DND-41 (cell line): Measurements from ENCODE around the gene CYTH4.
A peak's percentile ranks its signal among the peaks of the same experiment; 100 is the strongest.

Experiments
- ATAC-seq: fragments of 200-7000 bp; cut with Tn5 transposase; 3 replicates; pipeline ENCODE4 v1.9.1; 2021; ENCODE audit warnings: low read depth; ENCODE audit not compliant: insufficient read depth
- DNase-seq: peaks from one replicate; pipeline ENCODE4 v3.0.0-alpha.2; 2020
- H2AFZ ChIP-seq: 2 replicates; pipeline ENCODE4 v1.6.0; 2012; ENCODE audit warnings: low read depth, low read length
- H3K27ac ChIP-seq: 2 replicates; pipeline ENCODE4 v1.5.1; 2012; ENCODE audit warnings: low read length, inconsistent platforms
- H3K27me3 ChIP-seq: fragments of 200-600 bp; sonication (generic); 2 replicates; pipeline ENCODE4 v1.6.0; 2012; ENCODE audit warnings: low read length, mild to moderate bottlenecking, inconsistent platforms; ENCODE audit not compliant: insufficient read depth, poor library complexity
- H3K36me3 ChIP-seq: 2 replicates; pipeline ENCODE4 v1.5.1; 2012; ENCODE audit warnings: low read length, inconsistent platforms; ENCODE audit not compliant: insufficient read depth
- H3K4me1 ChIP-seq: 2 replicates; pipeline ENCODE4 v1.5.1; 2012; ENCODE audit warnings: mild to moderate bottlenecking, low read length; ENCODE audit not compliant: insufficient read depth
- H3K4me2 ChIP-seq: 2 replicates; pipeline ENCODE4 v1.6.0; 2012; ENCODE audit warnings: mild to moderate bottlenecking, moderate library complexity, low read length, inconsistent platforms; ENCODE audit not compliant: insufficient read depth
- H3K4me3 ChIP-seq, 2 experiments: fragments of 200-600 bp in 1 of 2; shearing (Covaris generic) in 1 of 2; 2 replicates each; pipeline ENCODE4 v1.5.1; 2012 to 2016; ENCODE audit warnings: inconsistent platforms in 2 of 2, low read length in 2 of 2, mild to moderate bottlenecking in 2 of 2, low read depth in 1 of 2, moderate library complexity in 1 of 2
- H3K79me2 ChIP-seq: 2 replicates; pipeline ENCODE4 v1.6.0; 2012; ENCODE audit warnings: low read length, inconsistent platforms; ENCODE audit not compliant: insufficient read depth
- H3K9ac ChIP-seq: 2 replicates; pipeline ENCODE4 v1.6.0; 2012; ENCODE audit warnings: low read depth, mild to moderate bottlenecking, inconsistent platforms, low read length, moderate library complexity
- H3K9me3 ChIP-seq: 2 replicates; pipeline ENCODE4 v1.5.1; 2012; ENCODE audit warnings: low read length, moderate library complexity, mild to moderate bottlenecking, inconsistent platforms; ENCODE audit not compliant: insufficient read depth, severe bottlenecking
- H4K20me1 ChIP-seq: 2 replicates; pipeline ENCODE4 v1.6.0; 2012; ENCODE audit warnings: low read length; ENCODE audit not compliant: insufficient read depth
- EZH2 ChIP-seq: IDR thresholded peaks from 3 replicates; pipeline ENCODE4 v1.6.1; 2012; ENCODE audit warnings: borderline replicate concordance, low read depth, mild to moderate bottlenecking, moderate library complexity, low read length, inconsistent platforms; ENCODE audit not compliant: severe bottlenecking
- TF ChIP-seq, protein P1 (sequence below): IDR thresholded peaks from 2 replicates; pipeline ENCODE4 v1.5.1; 2012; ENCODE audit warnings: borderline replicate concordance, low read length, moderate library complexity, mild to moderate bottlenecking; ENCODE audit not compliant: poor library complexity, severe bottlenecking; ENCODE audit errors: extremely low read depth

Gene CYTH4

GRCh38 chr22:37234736-37235711 is 47.3 kb upstream of the CYTH4 start:
- Histone ChIP-seq H3K4me3 (no peak overlapping the region), H3K36me3 (peaks cover 92% of the 10 kb centered on the region), H2AFZ (no peak overlapping the region), H3K27ac (peak overlapping the region; percentile 31), H4K20me1 (peaks cover 77% of the 10 kb centered on the region), H3K27me3 (no peaks in the 10 kb centered on the region), H3K9me3 (no peaks in the 10 kb centered on the region), H3K4me2 (no peak overlapping the region), H3K9ac (no peak overlapping the region), H3K4me1 (peaks cover 55% of the 10 kb centered on the region), H3K79me2 (peaks cover 69% of the 10 kb centered on the region)
- DNase-seq, result no peak
- ATAC-seq, result no peak
- TF ChIP-seq, protein P1, sequence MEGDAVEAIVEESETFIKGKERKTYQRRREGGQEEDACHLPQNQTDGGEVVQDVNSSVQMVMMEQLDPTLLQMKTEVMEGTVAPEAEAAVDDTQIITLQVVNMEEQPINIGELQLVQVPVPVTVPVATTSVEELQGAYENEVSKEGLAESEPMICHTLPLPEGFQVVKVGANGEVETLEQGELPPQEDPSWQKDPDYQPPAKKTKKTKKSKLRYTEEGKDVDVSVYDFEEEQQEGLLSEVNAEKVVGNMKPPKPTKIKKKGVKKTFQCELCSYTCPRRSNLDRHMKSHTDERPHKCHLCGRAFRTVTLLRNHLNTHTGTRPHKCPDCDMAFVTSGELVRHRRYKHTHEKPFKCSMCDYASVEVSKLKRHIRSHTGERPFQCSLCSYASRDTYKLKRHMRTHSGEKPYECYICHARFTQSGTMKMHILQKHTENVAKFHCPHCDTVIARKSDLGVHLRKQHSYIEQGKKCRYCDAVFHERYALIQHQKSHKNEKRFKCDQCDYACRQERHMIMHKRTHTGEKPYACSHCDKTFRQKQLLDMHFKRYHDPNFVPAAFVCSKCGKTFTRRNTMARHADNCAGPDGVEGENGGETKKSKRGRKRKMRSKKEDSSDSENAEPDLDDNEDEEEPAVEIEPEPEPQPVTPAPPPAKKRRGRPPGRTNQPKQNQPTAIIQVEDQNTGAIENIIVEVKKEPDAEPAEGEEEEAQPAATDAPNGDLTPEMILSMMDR, result no peak
- TF ChIP-seq EZH2, result no peak

- Histone ChIP-seq H3K79me2 (peaks cover 79% of the 10 kb centered on the region), H3K4me2 (no peak overlapping the region), H2AFZ (no peak overlapping the region), H3K36me3 (peaks cover 94% of the 10 kb centered on the region), H3K9me3 (no peaks in the 10 kb centered on the region), H3K27ac (peak overlapping the region; percentile 33; the same call in 1 of the 2 replicates), H3K27me3 (no peaks in the 10 kb centered on the region), H3K9ac (no peak overlapping the region), H4K20me1 (peaks cover 84% of the 10 kb centered on the region), H3K4me3 (no peak overlapping the region), H3K4me1 (peaks cover 55% of the 10 kb centered on the region)
- TF ChIP-seq EZH2, result no peak
- TF ChIP-seq, protein P1, result no peak
- ATAC-seq (no peak), DNase-seq (no peak)
Observed at GRCh38 chr22:37235897-37236607, 46.3 kb upstream of the CYTH4 start.

DNA sequence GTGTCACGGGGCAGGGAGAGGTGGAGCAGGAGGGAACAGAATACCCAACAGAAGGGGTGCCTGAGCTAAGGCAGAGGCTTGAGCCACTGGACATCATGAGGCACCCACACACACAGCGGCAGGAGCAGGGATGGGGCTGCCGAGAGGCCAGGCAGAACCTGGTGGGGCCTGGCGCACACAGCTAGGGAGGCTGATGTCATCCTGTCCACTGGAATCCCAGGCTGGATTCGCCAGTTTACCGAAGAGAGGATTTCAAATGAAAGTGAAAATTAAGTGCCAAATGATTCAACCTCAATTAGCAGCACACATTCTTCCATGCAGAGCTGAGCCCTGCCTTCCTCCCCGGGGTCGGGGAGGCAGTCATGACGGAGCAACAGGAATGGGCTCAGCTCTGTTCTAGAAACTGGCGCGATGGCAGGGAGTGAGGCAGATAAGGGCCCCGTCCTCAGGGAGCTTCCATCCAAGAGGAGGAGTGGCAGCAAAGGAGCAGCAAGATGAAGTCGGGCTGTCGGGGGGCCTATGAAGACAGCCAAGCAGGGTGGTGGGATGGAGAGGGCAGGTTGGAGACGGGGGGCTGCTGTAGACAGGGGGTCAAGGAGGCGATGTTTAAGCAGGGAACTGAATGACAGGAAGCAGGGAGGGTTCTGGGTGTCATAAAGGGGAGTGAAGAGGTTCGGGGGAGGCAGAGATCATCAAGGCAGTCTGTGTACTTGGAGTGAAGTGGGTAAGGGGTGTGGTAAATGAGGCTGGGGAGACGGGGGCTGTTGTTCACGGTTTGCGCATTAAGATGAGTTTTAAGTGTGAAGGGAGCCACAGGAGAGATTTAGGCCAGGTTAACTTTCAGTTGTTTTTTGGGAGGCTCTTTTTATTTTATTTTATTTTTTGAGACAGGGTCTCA is 44.7 kb upstream of the CYTH4 start:
- ATAC-seq (no peak), DNase-seq (no peak)
- TF ChIP-seq, protein P1, result no peak
- no peak for TF ChIP-seq EZH2
- Histone ChIP-seq H2AFZ (no peak overlapping the region), H3K36me3 (peaks cover 90% of the 10 kb centered on the region), H3K27me3 (no peaks in the 10 kb centered on the region), H3K4me3 (no peak overlapping the region), H3K9ac (no peak overlapping the region), H3K79me2 (peaks cover 88% of the 10 kb centered on the region), H3K9me3 (no peaks in the 10 kb centered on the region), H4K20me1 (peaks cover 82% of the 10 kb centered on the region), H3K4me2 (no peak overlapping the region), H3K27ac (peak overlapping the region; percentile 38; the same call in 1 of the 2 replicates), H3K4me1 (peaks cover 55% of the 10 kb centered on the region)
